Right lobe of liver (tissue), 6 donors: ENCODE measurements around the gene APBA2. TPM values are rescaled to one million over a fixed set of nuclear protein-coding genes. Genes with fewer than 3 reads are reported as not detected.

Experiments
- ATAC-seq, 4 donors: fragments of 200-7000 bp; cut with Tn5 transposase; one replicate each; pipeline ENCODE4 v1.9.1; 2020; ENCODE audit warnings: mild to moderate bottlenecking in 4 of 4, moderate library complexity in 4 of 4
- DNase-seq, 3 donors: peaks; one replicate each; pipeline ENCODE4 v3.0.0-alpha.2; 2020
- H3K27ac ChIP-seq, 3 donors: fragments of 200-600 bp; one replicate each; pipeline ENCODE4 v1.8.0; 2022
- H3K27me3 ChIP-seq, 2 donors: fragments of 200-600 bp; one replicate each; pipeline ENCODE4 v1.8.0; 2022
- H3K36me3 ChIP-seq, 4 donors: fragments of 200-600 bp; sonication (generic) in 1 of 4; one replicate each; pipeline versions ENCODE4 v1.5.1 to v1.8.0; 2017 to 2022; ENCODE audit warnings: control low read depth in 1 of 4
- H3K4me1 ChIP-seq, 4 donors: fragments of 200-600 bp; sonication (generic) in 1 of 4; one replicate each; pipeline versions ENCODE4 v1.5.1 to v1.8.0; 2017 to 2022; ENCODE audit warnings: control low read depth in 1 of 4
- H3K4me3 ChIP-seq, 3 donors: fragments of 200-600 bp; one replicate each; pipeline ENCODE4 v1.8.0; 2022
- H3K9me3 ChIP-seq, 4 donors: fragments of 200-600 bp; sonication (generic) in 1 of 4; one replicate each; pipeline versions ENCODE4 v1.5.1 to v1.8.0; 2017 to 2022; ENCODE audit warnings: control low read depth in 1 of 4
- CTCF ChIP-seq, 4 donors: fragments of 200-600 bp in 3 of 4; fragments of 450-650 bp in 1 of 4; IDR thresholded peaks; one replicate each; pipeline versions ENCODE4 v1.5.1 to v1.8.0; 2016 to 2022; ENCODE audit warnings: antibody characterized with exemption in 4 of 4, mild to moderate bottlenecking in 2 of 4
- POLR2A ChIP-seq: fragments of 450-650 bp; IDR thresholded peaks from one replicate; pipeline ENCODE4 v1.6.1; 2017; ENCODE audit warnings: antibody characterized with exemption, mild to moderate bottlenecking
- WGBS: methylation state at CpG from one replicate; pipeline ENCODE4 v1.1.6; 2018; ENCODE audit warnings: low coverage, low lambda C conversion rate; ENCODE audit not compliant: insufficient coverage; ENCODE audit errors: missing lambda C conversion rate; 5-methylcytosine and 5-hydroxymethylcytosine counted together
- intact Hi-C, 2 donors: fragments of 100-400 bp; cut with DNase I; formaldehyde crosslinking; loops; one replicate each; pipeline versions ENCODE4 v1.11.2 to v1.14.1; 2022
- total RNA-seq, 6 experiments: library from RNA; depleted of rRNA in 2 of 6; stranded (reverse); fragments of >200 nt in 2 of 6; fragmentation: NEBNext Ultra II Directional in 3 of 6; extraction: Animal tissue kit (Norgen Biotek cat#: 25700) in 3 of 6; gene quantifications; one replicate each; pipeline versions ENCODE4 v1.1.0 to v1.2.4, GENCODE V29; 2016 to 2023
- donor health status: DM: no; HTN: yes; CAD: no.
- donor health status: DM: no; HTN: no; CAD: no.
- donor health status: DM: no; HTN: no; CAD: no.
- donor health status: DM: no; HTN: yes; CAD: no.
- donor health status: DM: no; HTN: yes; CAD: no.

APBA2 gene
- total RNA-seq, 6 experiments from 2014 or later = 0.51 to 0.75 (median 0.69) TPM

- Histone ChIP-seq H3K36me3 (no peaks in the 10 kb centered on the region), H3K4me1 (no peaks in the 10 kb centered on the region), H3K4me3 (peak overlapping the region in 1 of 3 donors; percentile 21), H3K27ac (no peak overlapping the region), H3K9me3 (no peaks in the 10 kb centered on the region), H3K27me3 (no peaks in the 10 kb centered on the region)
- DNase-seq = peak in 1 of 3 donors; percentile 49
- intact Hi-C loops = no loop called here
- WGBS = 81% methylated on average over 4 of the region's 51 CpGs
- ATAC-seq = peak; percentile 3 to 23 (median 14)
- TF ChIP-seq POLR2A (no peak), CTCF (IDR thresholded peaks at IDR 0.05) (no peak)
These were observed 217.4 kb downstream of the APBA2 start for GRCh38 chr15:29102911-29103823.

- no peaks in the 10 kb centered on the region for H3K27me3 ChIP-seq
- WGBS = 12% methylated on average over 22 of the region's 47 CpGs
- intact Hi-C loops = no loop called here
- peak; percentile 63 to 84 (median 74) for ATAC-seq
- peak overlapping the region in 1 of 3 donors; percentile 21 for H3K4me3 ChIP-seq
- no peak overlapping the region for H3K27ac ChIP-seq
- peak in 2 of 3 donors; percentile 56 to 64 for DNase-seq
- H3K4me1 ChIP-seq = no peaks in the 10 kb centered on the region
- H3K9me3 ChIP-seq = no peaks in the 10 kb centered on the region
- TF ChIP-seq POLR2A = no peak
- peak; percentile 32 to 79 (median 58) for TF ChIP-seq CTCF (IDR thresholded peaks at IDR 0.05)
- no peaks in the 10 kb centered on the region for H3K36me3 ChIP-seq
These were observed 218.2 kb downstream of the APBA2 start for GRCh38 chr15:29103824-29104565.

- Histone ChIP-seq H3K4me1 (no peaks in the 10 kb centered on the region), H3K36me3 (no peaks in the 10 kb centered on the region), H3K27me3 (no peaks in the 10 kb centered on the region), H3K27ac (no peak overlapping the region), H3K4me3 (no peak overlapping the region), H3K9me3 (no peaks in the 10 kb centered on the region)
- ATAC-seq = no peak
- WGBS = 80% methylated on average over 1 of the region's 6 CpGs
- TF ChIP-seq POLR2A (no peak), CTCF (IDR thresholded peaks at IDR 0.05) (no peak)
- intact Hi-C loops = no loop called here
- no peak for DNase-seq
These were observed 218.7 kb downstream of the APBA2 start for GRCh38 chr15:29104566-29104880.

- no peak overlapping the region for H3K27ac ChIP-seq
- H3K9me3 ChIP-seq = no peaks in the 10 kb centered on the region
- H3K4me1 ChIP-seq = no peaks in the 10 kb centered on the region
- ATAC-seq (no peak), DNase-seq (peak in 1 of 3 donors; percentile 34)
- H3K27me3 ChIP-seq = no peaks in the 10 kb centered on the region
- 85% methylated on average over 10 of the region's 22 CpGs for WGBS
- H3K36me3 ChIP-seq = no peaks in the 10 kb centered on the region
- intact Hi-C loops = no loop called here
- no peak overlapping the region for H3K4me3 ChIP-seq
- TF ChIP-seq CTCF (IDR thresholded peaks at IDR 0.05) = no peak
- TF ChIP-seq POLR2A = no peak
These were observed 219.5 kb downstream of the APBA2 start for GRCh38 chr15:29105151-29105854.
